ENCODE results near the gene RELL1. TPM values are rescaled to one million over a fixed set of nuclear protein-coding genes. Genes with fewer than 3 reads are reported as not detected.

The RELL1 gene
- polyA plus RNA-seq, 1 of the 3 experiments (the other 2 are of a cell fraction): 4.5 TPM

GRCh38 chr4:37561196-37561802, 124.9 kb downstream of the RELL1 start:
- Histone ChIP-seq H3K36me3 (replicated peaks in 1 of 2; ENCODE audit: control insufficient read depth in 1 of 2, insufficient read depth in 2 of 2, low read length in 1 of 2) (no peaks in the 10 kb centered on the region), H3K27me3 (ENCODE audit: insufficient read depth) (no peaks in the 10 kb centered on the region; the same call in 1 of the 2 replicates), H3K27ac (ENCODE audit: low read depth in 2 of 2, low read length in 1 of 2) (no peak overlapping the region), H3K9me3 (no peaks in the 10 kb centered on the region), H3K4me3 (ENCODE audit: low read depth in 2 of 2, low read length in 1 of 2) (no peak overlapping the region), H2AFZ (ENCODE audit: low read depth) (no peak overlapping the region), H3F3A (replicated peaks; ENCODE audit: insufficient read depth) (no peaks in the 10 kb centered on the region), H3K9me2 (no peaks in the 10 kb centered on the region), H3K9ac (no peak overlapping the region), H3K79me2 (ENCODE audit: insufficient read depth) (no peaks in the 10 kb centered on the region), H4K20me1 (ENCODE audit: insufficient read depth) (no peaks in the 10 kb centered on the region), H3K4me1 (ENCODE audit: control insufficient read depth in 1 of 2, insufficient read depth in 2 of 2, low read depth in 1 of 2, low read length in 1 of 2) (no peaks in the 10 kb centered on the region), H3K4me2 (no peak overlapping the region)
- WGBS (ENCODE audit: low lambda C conversion rate): 3% methylated on average over 3 of the region's 3 CpGs
- DNase-seq: no peak
- CTCF ChIA-PET: interaction anchor here (0.6 kb wide), 1 partner anchor 23 kb away, joined by 3 read pairs; no protein-coding TSS in a partner anchor
- POLR2A ChIA-PET: no interaction called here
- TF ChIP-seq IRF3 (IDR thresholded peaks at IDR 0.05; ENCODE audit: low read depth, low read length) (no peak), EP300 (IDR thresholded peaks at IDR 0.05; ENCODE audit: borderline replicate concordance in 1 of 2, low read depth in 1 of 2, low read length in 1 of 2) (no peak), TEAD4 (IDR thresholded peaks at IDR 0.05; ENCODE audit: borderline replicate concordance, insufficient read depth) (no peak), RCOR1 (IDR thresholded peaks at IDR 0.05; ENCODE audit: low read length) (no peak), FOXJ3 (CRISPR knock-in tag; IDR thresholded peaks at IDR 0.05) (no peak), FOXM1 (IDR thresholded peaks at IDR 0.05; ENCODE audit: low read depth) (no peak), RFX5 (IDR thresholded peaks at IDR 0.05; ENCODE audit: low read length) (no peak)

Small RNA genes lying within 50 kb of the gene (small RNA-seq; reads per million reads assigned to genes)
- 0 reads per million in 7 experiments for gene RF00019

Other genes with a start within 250 kb of the RELL1 start
- gene PGM2, start 140.3 kb upstream of the RELL1 start, polyA plus RNA-seq (2012; rRNA removed): 12.7 and 15.8 TPM in 2 replicates
- gene TBC1D1, start 204.7 kb upstream of the RELL1 start, polyA plus RNA-seq (2012; rRNA removed): 20.3 and 29.8 TPM in 2 replicates